GM06990 (cell line): Measurements from ENCODE around the gene FUCA2.
A peak's percentile ranks its signal among the peaks of the same experiment; 100 is the strongest.
"Not testable (repeated sequence)": the region's sequence is repeated elsewhere in the genome, so short reads cannot be mapped to it uniquely, and the experiment has no call there.

Source experiments
- DNase-seq: peaks from one replicate; pipeline ENCODE4 v3.0.0-alpha.2; 2011; ENCODE audit not compliant: insufficient read length; ENCODE audit errors: extremely low read depth
- H3K27me3 ChIP-seq: replicated peaks from 2 replicates; pipeline ENCODE4 v1.6.0; 2011; ENCODE audit warnings: low read length; ENCODE audit not compliant: control insufficient read depth, insufficient read depth
- H3K36me3 ChIP-seq: 2 replicates; pipeline ENCODE4 v1.5.1; 2011; ENCODE audit warnings: low read length; ENCODE audit not compliant: control insufficient read depth, insufficient read depth
- H3K4me3 ChIP-seq: replicated peaks from 2 replicates; pipeline ENCODE4 v1.5.1; 2011; ENCODE audit warnings: low read depth, mild to moderate bottlenecking, control low read depth, low read length
- TF ChIP-seq, protein P1 (sequence below): IDR thresholded peaks from 2 replicates; pipeline ENCODE4 v1.5.1; 2011; ENCODE audit warnings: low read length, control low read depth, mild to moderate bottlenecking, inconsistent platforms; ENCODE audit not compliant: insufficient read depth, poor library complexity, severe bottlenecking

Gene FUCA2

GRCh38 chr6:143451531-143451930 lies 60.0 kb downstream of the FUCA2 start:
- no peak for DNase-seq
- H3K27me3 ChIP-seq: no peaks in the 10 kb centered on the region
- H3K36me3 ChIP-seq: no peaks in the 10 kb centered on the region; the same call in 1 of the 2 replicates
- TF ChIP-seq, protein P1, sequence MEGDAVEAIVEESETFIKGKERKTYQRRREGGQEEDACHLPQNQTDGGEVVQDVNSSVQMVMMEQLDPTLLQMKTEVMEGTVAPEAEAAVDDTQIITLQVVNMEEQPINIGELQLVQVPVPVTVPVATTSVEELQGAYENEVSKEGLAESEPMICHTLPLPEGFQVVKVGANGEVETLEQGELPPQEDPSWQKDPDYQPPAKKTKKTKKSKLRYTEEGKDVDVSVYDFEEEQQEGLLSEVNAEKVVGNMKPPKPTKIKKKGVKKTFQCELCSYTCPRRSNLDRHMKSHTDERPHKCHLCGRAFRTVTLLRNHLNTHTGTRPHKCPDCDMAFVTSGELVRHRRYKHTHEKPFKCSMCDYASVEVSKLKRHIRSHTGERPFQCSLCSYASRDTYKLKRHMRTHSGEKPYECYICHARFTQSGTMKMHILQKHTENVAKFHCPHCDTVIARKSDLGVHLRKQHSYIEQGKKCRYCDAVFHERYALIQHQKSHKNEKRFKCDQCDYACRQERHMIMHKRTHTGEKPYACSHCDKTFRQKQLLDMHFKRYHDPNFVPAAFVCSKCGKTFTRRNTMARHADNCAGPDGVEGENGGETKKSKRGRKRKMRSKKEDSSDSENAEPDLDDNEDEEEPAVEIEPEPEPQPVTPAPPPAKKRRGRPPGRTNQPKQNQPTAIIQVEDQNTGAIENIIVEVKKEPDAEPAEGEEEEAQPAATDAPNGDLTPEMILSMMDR: no peak
- H3K4me3 ChIP-seq: peak overlapping the region; percentile 78

GRCh38 chr6:143450453-143451371 lies 60.8 kb downstream of the FUCA2 start, which contains the start of the genes ADAT2 and PEX3:
TSS of gene ADAT2 (minus strand) at chr6:143450695. CDS start at chr6:143450658, 37 bp downstream.
TSS of gene PEX3 (plus strand) at chr6:143450805. CDS start at chr6:143451043, 238 bp downstream.
- Histone ChIP-seq H3K4me3 (peak within 1 kb of the TSS; percentile 78), H3K36me3 (no peaks in the 10 kb centered on the region; the same call in 1 of the 2 replicates), H3K27me3 (no peaks in the 10 kb centered on the region)
- TF ChIP-seq, protein P1: no peak
- peak; percentile 99 for DNase-seq

GRCh38 chr6:143449714-143450452 lies 61.6 kb downstream of the FUCA2 start:
- Histone ChIP-seq H3K4me3 (peak overlapping the region; percentile 69), H3K27me3 (no peaks in the 10 kb centered on the region), H3K36me3 (no peaks in the 10 kb centered on the region; the same call in 1 of the 2 replicates)
- DNase-seq: peak; percentile 40
- TF ChIP-seq, protein P1: no peak

- no peak for DNase-seq
- peak overlapping the region; percentile 69 for H3K4me3 ChIP-seq
- no peaks in the 10 kb centered on the region; the same call in 1 of the 2 replicates for H3K36me3 ChIP-seq
- TF ChIP-seq, protein P1: no peak
- no peaks in the 10 kb centered on the region for H3K27me3 ChIP-seq
These were observed 62.3 kb downstream of the FUCA2 start for GRCh38 chr6:143449082-143449713.

GRCh38 chr6:143447865-143448264 lies 63.7 kb downstream of the FUCA2 start:
- DNase-seq, H3K27me3 ChIP-seq, H3K4me3 ChIP-seq, H3K36me3 ChIP-seq: not testable (repeated sequence)
